ENCODE data around the gene KCNQ2. TPM values are rescaled to one million over a fixed set of nuclear protein-coding genes. Genes with fewer than 3 reads are reported as not detected.

KCNQ2 gene
- not detected in 2 replicates for total RNA-seq

DNA sequence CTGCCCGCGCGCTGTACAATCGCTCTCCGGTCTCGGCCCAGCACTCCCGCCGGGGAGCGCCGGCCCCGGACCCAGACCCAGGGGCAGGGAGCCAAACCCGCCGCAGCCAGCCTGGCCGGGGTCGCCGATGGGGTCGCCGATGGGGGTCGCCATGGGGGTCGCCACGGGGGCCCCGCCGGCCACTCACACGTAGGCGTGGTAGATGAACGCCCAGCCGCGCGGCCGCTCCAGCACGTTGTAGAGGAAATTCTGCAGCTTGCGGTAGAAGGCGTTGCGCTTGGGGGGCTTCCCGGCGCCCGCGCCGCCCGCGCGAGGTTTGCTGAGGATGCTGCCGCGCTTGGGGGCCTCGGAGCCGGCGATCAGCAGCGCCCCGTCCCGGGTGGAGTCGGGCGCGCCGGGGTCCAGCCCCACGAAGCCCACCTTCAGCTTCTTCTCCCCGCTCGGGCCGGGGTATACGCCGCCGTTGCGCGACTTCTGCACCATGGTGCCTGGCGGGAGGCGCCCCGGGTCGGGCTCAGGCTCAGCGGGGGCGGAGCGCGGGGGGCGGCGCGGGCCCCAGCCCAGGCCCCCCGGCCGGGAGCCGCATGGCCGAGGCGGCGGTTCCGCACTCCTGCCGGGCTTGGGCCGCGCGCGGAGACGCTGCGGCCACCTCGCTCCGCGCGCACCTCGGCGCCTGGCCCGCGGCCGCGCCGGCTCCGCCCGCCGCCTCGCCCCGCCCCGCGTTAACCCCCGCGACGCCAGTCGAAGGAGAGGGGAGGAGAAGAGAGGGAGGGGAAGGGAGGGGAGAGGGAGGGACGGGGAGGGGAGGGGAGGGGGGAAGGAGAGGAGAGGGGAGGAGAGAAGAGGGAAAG lies at the start of gene KCNQ2:
Gene KCNQ2 (minus strand): TSS at position 675 of the 851 bp plus-strand sequence. CDS start 192 bp downstream, at position 483.

DNA sequence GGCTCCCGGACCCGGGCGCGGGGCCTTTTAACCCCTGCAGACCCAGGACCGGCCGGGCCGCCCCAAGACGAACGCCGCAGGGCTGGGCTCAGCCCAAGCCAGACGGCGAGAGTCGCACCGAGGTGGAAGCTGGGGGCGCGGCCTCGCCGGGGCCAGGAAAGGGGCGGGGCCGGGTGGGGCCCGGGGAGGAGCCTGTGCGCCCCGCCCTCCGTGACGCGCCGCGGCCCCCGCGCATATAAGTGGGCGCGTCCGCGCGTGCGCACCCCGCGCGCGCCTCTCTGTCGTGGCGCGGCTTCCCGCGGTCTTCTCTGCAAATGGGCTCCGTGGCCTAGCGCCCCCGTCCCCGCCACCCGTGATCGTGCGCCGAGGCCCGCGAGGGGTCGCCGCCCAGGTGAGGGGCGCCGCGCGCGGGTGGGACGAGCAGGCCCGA lies 48.1 kb upstream of the KCNQ2 start, which contains the start of gene PPDPF:
Gene PPDPF (plus strand): TSS at position 262 of the 430 bp plus-strand sequence. CDS start 544 bp downstream, outside the sequence.

GRCh38 chr20:63498960-63499337 lies 26.5 kb upstream of the KCNQ2 start, which contains the start of gene EEF1A2:
TSS of gene EEF1A2 (minus strand) at chr20:63499083. CDS start at chr20:63497763, 1,320 bp downstream.

GRCh38 chr20:63360850-63361518 lies 111.5 kb downstream of the KCNQ2 start, which contains the start of gene CHRNA4:
TSS of gene CHRNA4 (minus strand) at chr20:63361349. CDS start at chr20:63361165, 184 bp downstream.

Other genes with a start within 250 kb of the KCNQ2 start
- 0.39 TPM in 1 of 2 replicates, not detected in the other for gene BIRC7, start 236.8 kb downstream of the KCNQ2 start, total RNA-seq
- gene NKAIN4, start 218.2 kb downstream of the KCNQ2 start, total RNA-seq: not detected in 2 replicates
- gene ARFGAP1, start 199.8 kb downstream of the KCNQ2 start, total RNA-seq: 91.9 and 112 TPM in 2 replicates
- not detected in 2 replicates for gene COL20A1, start 179.5 kb downstream of the KCNQ2 start, total RNA-seq
- gene CHRNA4, start 111.3 kb downstream of the KCNQ2 start, total RNA-seq: not detected in 2 replicates
- 1.8 and 11.0 TPM in 2 replicates for gene EEF1A2, start 26.4 kb upstream of the KCNQ2 start, total RNA-seq
- gene PPDPF, start 48.1 kb upstream of the KCNQ2 start, total RNA-seq: 190 and 201 TPM in 2 replicates
- gene PTK6, start 64.7 kb upstream of the KCNQ2 start, total RNA-seq: under 0.01 and 0.22 TPM in 2 replicates
- gene SRMS, start 75.1 kb upstream of the KCNQ2 start, total RNA-seq: not detected in 2 replicates
- gene FNDC11, start 81.5 kb upstream of the KCNQ2 start, total RNA-seq: 0.11 and 0.79 TPM in 2 replicates
- 25.4 and 31.4 TPM in 2 replicates for gene HELZ2, start 101.6 kb upstream of the KCNQ2 start, total RNA-seq
- gene GMEB2, start 154.4 kb upstream of the KCNQ2 start, total RNA-seq: 8.2 and 11.8 TPM in 2 replicates
- gene STMN3, start 180.8 kb upstream of the KCNQ2 start, total RNA-seq: 0.76 and 2.0 TPM in 2 replicates
- gene RTEL1, start 185.7 kb upstream of the KCNQ2 start, total RNA-seq: 11.8 and 17.5 TPM in 2 replicates
- 0.39 TPM in 1 of 2 replicates, not detected in the other for gene TNFRSF6B, start 224.0 kb upstream of the KCNQ2 start, total RNA-seq
- gene ARFRP1, start 235.3 kb upstream of the KCNQ2 start, total RNA-seq: 18.1 and 22.4 TPM in 2 replicates
- gene ZGPAT, start 235.4 kb upstream of the KCNQ2 start, total RNA-seq: 20.1 and 22.8 TPM in 2 replicates

All from placental epithelial cell (primary cell).